ENCODE data around the gene MAOB.
A peak's percentile ranks its signal among the peaks of the same experiment; 100 is the strongest.

The MAOB gene

GRCh38 chrX:43881410-43882293, 598 bp downstream of the MAOB start:
- Histone ChIP-seq H3K4me1 (ENCODE audit: control insufficient read depth in 5 of 5, insufficient read depth in 5 of 5, low read length in 5 of 5) (peaks cover 0 to 32% (median 8%) of the 10 kb centered on the region in 5 donors), H3K27ac (ENCODE audit: low read depth, low read length) (peak overlapping the region; percentile 83), H3K4me3 (ENCODE audit: low read depth in 1 of 5, low read length in 5 of 5) (peak overlapping the region; percentile 49 to 69 (median 64)), H3K9me3 (ENCODE audit: control insufficient read depth in 5 of 5, low read length in 5 of 5) (no peaks in the 10 kb centered on the region), H3K36me3 (ENCODE audit: control insufficient read depth in 5 of 5, insufficient read depth in 5 of 5, low read length in 5 of 5) (no peaks in the 10 kb centered on the region), H3K9ac (ENCODE audit: low read length in 5 of 5) (peak overlapping the region in 4 of 5 donors; percentile 22 to 44 (median 36)), H3K27me3 (ENCODE audit: control insufficient read depth in 5 of 5, insufficient read depth in 4 of 5, low read length in 5 of 5) (peaks cover 2 to 30% (median 9%) of the 10 kb centered on the region in 5 donors)

- H3K36me3 ChIP-seq (ENCODE audit: control insufficient read depth in 5 of 5, insufficient read depth in 5 of 5, low read length in 5 of 5) = no peaks in the 10 kb centered on the region
- peaks cover 0 to 33% (median 9%) of the 10 kb centered on the region in 5 donors for H3K4me1 ChIP-seq (ENCODE audit: control insufficient read depth in 5 of 5, insufficient read depth in 5 of 5, low read length in 5 of 5)
- no peaks in the 10 kb centered on the region for H3K9me3 ChIP-seq (ENCODE audit: control insufficient read depth in 5 of 5, low read length in 5 of 5)
- peak overlapping the region; percentile 83 for H3K27ac ChIP-seq (ENCODE audit: low read depth, low read length)
- H3K27me3 ChIP-seq (ENCODE audit: control insufficient read depth in 5 of 5, insufficient read depth in 4 of 5, low read length in 5 of 5) = peaks cover 2 to 30% (median 9%) of the 10 kb centered on the region in 5 donors
- peak overlapping the region in 3 of 5 donors; percentile 62 to 69 (median 66) for H3K4me3 ChIP-seq (ENCODE audit: low read depth in 1 of 5, low read length in 5 of 5)
- H3K9ac ChIP-seq (ENCODE audit: low read length in 5 of 5) = peak overlapping the region in 1 of 5 donors; percentile 6
Measured at GRCh38 chrX:43880425-43880824, 1.8 kb downstream of the MAOB start.

DNA sequence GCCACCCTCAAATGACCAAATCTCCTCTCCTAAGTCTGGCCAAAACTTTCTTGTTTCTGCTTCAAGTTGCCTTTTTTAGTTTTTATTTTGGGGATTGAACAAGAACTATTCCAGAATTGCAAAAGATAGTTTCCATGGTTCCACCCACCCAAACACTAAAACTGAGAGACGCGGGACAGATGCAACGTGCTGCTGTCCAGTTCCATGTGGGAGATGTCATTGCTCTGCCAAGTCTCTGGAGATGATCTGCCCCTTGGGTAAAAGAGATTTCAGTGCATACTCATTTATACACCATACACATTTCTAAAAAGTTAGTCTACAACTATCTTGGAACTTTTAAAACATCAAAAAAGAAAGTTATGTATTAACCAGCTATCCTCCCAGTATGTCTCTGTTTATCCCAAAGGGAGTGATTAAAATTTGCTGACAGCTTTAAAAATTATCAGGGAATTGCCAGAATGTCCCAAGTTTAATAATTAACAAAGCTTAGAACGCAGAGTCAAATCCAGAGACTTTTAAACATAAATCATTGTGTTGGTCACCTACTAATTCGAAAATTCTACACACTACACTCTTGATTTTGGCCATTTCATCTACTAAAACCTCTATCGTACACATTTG, 3.2 kb downstream of the MAOB start:
- peak overlapping the region in 2 of 5 donors; percentile 14 to 62 for H3K9ac ChIP-seq (ENCODE audit: low read length in 5 of 5)
- peak overlapping the region; percentile 83 for H3K27ac ChIP-seq (ENCODE audit: low read depth, low read length)
- H3K4me3 ChIP-seq (ENCODE audit: low read depth in 1 of 5, low read length in 5 of 5) = peak overlapping the region in 3 of 5 donors; percentile 14 to 35 (median 28)
- H3K27me3 ChIP-seq (ENCODE audit: control insufficient read depth in 5 of 5, insufficient read depth in 4 of 5, low read length in 5 of 5) = peaks cover 2 to 29% (median 9%) of the 10 kb centered on the region in 5 donors
- H3K9me3 ChIP-seq (ENCODE audit: control insufficient read depth in 5 of 5, low read length in 5 of 5) = no peaks in the 10 kb centered on the region
- H3K36me3 ChIP-seq (ENCODE audit: control insufficient read depth in 5 of 5, insufficient read depth in 5 of 5, low read length in 5 of 5) = no peaks in the 10 kb centered on the region
- H3K4me1 ChIP-seq (ENCODE audit: control insufficient read depth in 5 of 5, insufficient read depth in 5 of 5, low read length in 5 of 5) = peaks cover 0 to 36% (median 19%) of the 10 kb centered on the region in 5 donors

DNA sequence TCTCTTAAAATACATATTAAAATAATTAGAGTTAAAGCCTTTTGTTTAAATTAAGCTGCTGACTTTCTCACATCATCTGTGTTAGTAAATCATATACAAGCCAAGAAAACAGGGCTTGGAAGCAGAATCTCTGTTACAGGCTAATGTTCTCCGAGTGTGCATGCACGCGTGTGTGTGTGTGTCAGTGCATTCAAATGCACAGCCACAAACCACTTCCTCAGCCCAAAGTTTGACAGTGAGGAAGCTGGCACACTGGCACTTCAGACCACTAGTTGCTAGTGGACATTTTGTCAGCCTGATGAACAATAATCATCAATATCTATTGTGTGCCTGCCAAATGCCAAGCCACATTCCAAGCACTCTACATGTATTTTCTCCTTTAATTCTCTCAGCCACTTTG, 5.6 kb downstream of the MAOB start:
- Histone ChIP-seq H3K9me3 (ENCODE audit: control insufficient read depth in 5 of 5, low read length in 5 of 5) (peaks cover 0 to 5% (median 0%) of the 10 kb centered on the region in 5 donors), H3K27me3 (ENCODE audit: control insufficient read depth in 5 of 5, insufficient read depth in 4 of 5, low read length in 5 of 5) (peaks cover 0 to 16% (median 5%) of the 10 kb centered on the region in 5 donors), H3K4me1 (ENCODE audit: control insufficient read depth in 5 of 5, insufficient read depth in 5 of 5, low read length in 5 of 5) (peaks cover 0 to 37% (median 19%) of the 10 kb centered on the region in 5 donors), H3K9ac (ENCODE audit: low read length in 5 of 5) (no peak overlapping the region), H3K36me3 (ENCODE audit: control insufficient read depth in 5 of 5, insufficient read depth in 5 of 5, low read length in 5 of 5) (no peaks in the 10 kb centered on the region), H3K27ac (ENCODE audit: low read depth, low read length) (peak overlapping the region; percentile 11), H3K4me3 (ENCODE audit: low read depth in 1 of 5, low read length in 5 of 5) (no peak overlapping the region)

GRCh38 chrX:43870758-43871419, 11.4 kb downstream of the MAOB start:
- Histone ChIP-seq H3K36me3 (ENCODE audit: control insufficient read depth in 5 of 5, insufficient read depth in 5 of 5, low read length in 5 of 5) (no peaks in the 10 kb centered on the region), H3K9me3 (ENCODE audit: control insufficient read depth in 5 of 5, low read length in 5 of 5) (peaks cover 0 to 5% (median 0%) of the 10 kb centered on the region in 5 donors), H3K27me3 (ENCODE audit: control insufficient read depth in 5 of 5, insufficient read depth in 4 of 5, low read length in 5 of 5) (peaks cover 0 to under 1% (median 0%) of the 10 kb centered on the region in 5 donors), H3K9ac (ENCODE audit: low read length in 5 of 5) (no peak overlapping the region), H3K4me3 (ENCODE audit: low read depth in 1 of 5, low read length in 5 of 5) (no peak overlapping the region), H3K4me1 (ENCODE audit: control insufficient read depth in 5 of 5, insufficient read depth in 5 of 5, low read length in 5 of 5) (peaks cover 0 to 9% (median 4%) of the 10 kb centered on the region in 5 donors), H3K27ac (ENCODE audit: low read depth, low read length) (no peak overlapping the region)

GRCh38 chrX:43870011-43870410, 12.2 kb downstream of the MAOB start:
- Histone ChIP-seq H3K4me3 (ENCODE audit: low read depth in 1 of 5, low read length in 5 of 5) (no peak overlapping the region), H3K27me3 (ENCODE audit: control insufficient read depth in 5 of 5, insufficient read depth in 4 of 5, low read length in 5 of 5) (peaks cover 0 to 2% (median 0%) of the 10 kb centered on the region in 5 donors), H3K36me3 (ENCODE audit: control insufficient read depth in 5 of 5, insufficient read depth in 5 of 5, low read length in 5 of 5) (no peaks in the 10 kb centered on the region), H3K9me3 (ENCODE audit: control insufficient read depth in 5 of 5, low read length in 5 of 5) (peaks cover 0 to 5% (median 0%) of the 10 kb centered on the region in 5 donors), H3K4me1 (ENCODE audit: control insufficient read depth in 5 of 5, insufficient read depth in 5 of 5, low read length in 5 of 5) (peaks cover 0 to 6% (median 4%) of the 10 kb centered on the region in 5 donors), H3K27ac (ENCODE audit: low read depth, low read length) (no peak overlapping the region), H3K9ac (ENCODE audit: low read length in 5 of 5) (no peak overlapping the region)

GRCh38 chrX:43868791-43869190, 13.5 kb downstream of the MAOB start:
- peaks cover 0 to 2% (median 0%) of the 10 kb centered on the region in 5 donors for H3K27me3 ChIP-seq (ENCODE audit: control insufficient read depth in 5 of 5, insufficient read depth in 4 of 5, low read length in 5 of 5)
- no peaks in the 10 kb centered on the region for H3K36me3 ChIP-seq (ENCODE audit: control insufficient read depth in 5 of 5, insufficient read depth in 5 of 5, low read length in 5 of 5)
- no peak overlapping the region for H3K9ac ChIP-seq (ENCODE audit: low read length in 5 of 5)
- H3K27ac ChIP-seq (ENCODE audit: low read depth, low read length) = peak overlapping the region; percentile 43
- H3K4me1 ChIP-seq (ENCODE audit: control insufficient read depth in 5 of 5, insufficient read depth in 5 of 5, low read length in 5 of 5) = peaks cover 0 to 5% (median 0%) of the 10 kb centered on the region in 5 donors
- peaks cover 0 to 5% (median 0%) of the 10 kb centered on the region in 5 donors for H3K9me3 ChIP-seq (ENCODE audit: control insufficient read depth in 5 of 5, low read length in 5 of 5)
- no peak overlapping the region for H3K4me3 ChIP-seq (ENCODE audit: low read depth in 1 of 5, low read length in 5 of 5)

DNA sequence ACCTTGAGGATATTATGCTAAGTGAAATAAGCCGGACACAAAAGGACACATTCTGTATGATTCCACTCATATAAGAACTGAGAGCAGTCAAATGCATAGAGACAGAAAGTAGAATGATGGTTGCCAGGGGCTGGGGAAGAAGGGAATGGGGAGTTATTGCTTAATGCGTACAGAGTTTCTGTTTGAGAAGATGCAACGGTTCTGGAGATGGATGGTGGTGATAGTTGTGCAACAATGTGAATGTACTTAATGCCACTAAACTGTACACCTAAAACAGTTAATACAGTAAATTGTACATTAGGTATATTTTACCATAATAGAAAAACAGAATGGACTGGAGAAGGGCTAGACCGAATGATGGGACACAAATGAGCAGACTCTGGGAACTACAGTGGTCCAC, 15.8 kb downstream of the MAOB start:
- Histone ChIP-seq H3K4me1 (ENCODE audit: control insufficient read depth in 5 of 5, insufficient read depth in 5 of 5, low read length in 5 of 5) (peaks cover 0 to 11% (median 0%) of the 10 kb centered on the region in 5 donors), H3K9ac (ENCODE audit: low read length in 5 of 5) (no peak overlapping the region), H3K4me3 (ENCODE audit: low read depth in 1 of 5, low read length in 5 of 5) (no peak overlapping the region), H3K9me3 (ENCODE audit: control insufficient read depth in 5 of 5, low read length in 5 of 5) (no peaks in the 10 kb centered on the region), H3K27ac (ENCODE audit: low read depth, low read length) (no peak overlapping the region), H3K36me3 (ENCODE audit: control insufficient read depth in 5 of 5, insufficient read depth in 5 of 5, low read length in 5 of 5) (no peaks in the 10 kb centered on the region), H3K27me3 (ENCODE audit: control insufficient read depth in 5 of 5, insufficient read depth in 4 of 5, low read length in 5 of 5) (peaks cover 0 to 2% (median 0%) of the 10 kb centered on the region in 5 donors)

DNA sequence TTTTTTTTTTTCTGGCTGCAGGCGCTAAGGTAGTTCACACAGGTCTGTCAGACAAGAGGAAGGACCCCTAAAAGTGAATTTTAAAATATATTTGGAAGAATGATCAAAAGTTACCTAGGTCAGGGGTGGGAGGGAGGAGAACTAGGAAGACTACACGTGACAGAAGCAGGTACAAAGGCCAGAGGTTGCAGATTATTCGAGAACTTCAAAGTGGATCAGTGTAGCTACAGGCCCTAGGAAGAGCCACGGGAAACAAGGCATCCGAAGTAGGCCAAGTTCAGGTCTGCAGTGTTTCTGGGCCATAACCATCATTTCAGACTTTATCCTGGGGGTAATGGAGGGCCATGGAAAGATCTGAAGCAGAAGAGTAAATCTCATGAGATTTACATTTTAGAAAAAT, 16.5 kb downstream of the MAOB start:
- H3K27me3 ChIP-seq (ENCODE audit: control insufficient read depth in 5 of 5, insufficient read depth in 4 of 5, low read length in 5 of 5) = peaks cover 0 to 2% (median 0%) of the 10 kb centered on the region in 5 donors
- no peaks in the 10 kb centered on the region for H3K36me3 ChIP-seq (ENCODE audit: control insufficient read depth in 5 of 5, insufficient read depth in 5 of 5, low read length in 5 of 5)
- peaks cover 0 to 17% (median 6%) of the 10 kb centered on the region in 5 donors for H3K4me1 ChIP-seq (ENCODE audit: control insufficient read depth in 5 of 5, insufficient read depth in 5 of 5, low read length in 5 of 5)
- H3K9ac ChIP-seq (ENCODE audit: low read length in 5 of 5) = no peak overlapping the region
- H3K4me3 ChIP-seq (ENCODE audit: low read depth in 1 of 5, low read length in 5 of 5) = no peak overlapping the region
- no peaks in the 10 kb centered on the region for H3K9me3 ChIP-seq (ENCODE audit: control insufficient read depth in 5 of 5, low read length in 5 of 5)
- no peak overlapping the region for H3K27ac ChIP-seq (ENCODE audit: low read depth, low read length)

Data from subcutaneous abdominal adipose tissue (tissue), 5 donors.